GM10248 (cell line): Measurements from ENCODE around the gene FBXO31.

ENCODE experiments used
- CTCF ChIA-PET: fragments of 300-600 bp; sonication (Branson Sonifier 250); formaldehyde crosslinking; extraction: SDS; loops from one replicate; lab custom pipeline; 2021; ENCODE audit warnings: antibody characterized with exemption; lab: Yijun Ruan, JAX
- POLR2A ChIA-PET: fragments of 350-650 bp; sonication (Branson Sonifier 250); formaldehyde crosslinking; extraction: SDS; loops from one replicate; lab custom pipeline; 2020; ENCODE audit warnings: antibody characterized with exemption; lab: Yijun Ruan, JAX
- DNase-seq: peaks from one replicate; pipeline ENCODE4 v3.0.0; 2012; ENCODE audit errors: extremely low spot score
- CTCF ChIP-seq: IDR thresholded peaks from 2 replicates; pipeline ENCODE4 v1.5.1; 2012; ENCODE audit warnings: mild to moderate bottlenecking, low read depth; ENCODE audit errors: extremely low read depth, missing control alignments, control extremely low read depth

FBXO31 gene

DNA sequence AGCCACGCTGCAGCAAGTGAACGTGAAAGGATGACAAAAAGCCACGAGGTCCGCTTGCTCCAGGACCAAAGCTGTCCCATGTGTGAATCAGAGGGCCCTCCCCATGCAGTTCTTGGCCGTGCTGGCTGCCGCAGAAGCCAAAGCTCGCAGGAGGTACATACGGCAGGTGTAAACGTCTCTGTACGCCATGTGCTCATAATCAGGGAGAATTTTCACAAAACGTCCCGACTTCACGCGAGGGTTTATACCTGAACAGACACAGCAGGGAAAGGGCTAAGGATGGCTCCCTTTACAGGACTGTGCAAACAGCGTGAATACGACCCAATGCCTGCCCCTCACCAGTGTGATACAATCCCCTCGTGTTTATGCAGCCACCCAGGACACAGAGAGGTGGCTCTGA lies 25.3 kb downstream of the FBXO31 start:
- POLR2A ChIA-PET, result interaction anchor here (0.5 kb wide), 1 partner anchor 23 kb away, joined by 4 read pairs; no protein-coding TSS in a partner anchor
- CTCF ChIA-PET, result interaction anchor here (1.5 to 1.6 kb wide), 3 partner anchors 9 to 34 kb away, joined by 4 to 7 read pairs (median 6); no protein-coding TSS in a partner anchor
- TF ChIP-seq CTCF, result no peak
- DNase-seq, result no peak

DNA sequence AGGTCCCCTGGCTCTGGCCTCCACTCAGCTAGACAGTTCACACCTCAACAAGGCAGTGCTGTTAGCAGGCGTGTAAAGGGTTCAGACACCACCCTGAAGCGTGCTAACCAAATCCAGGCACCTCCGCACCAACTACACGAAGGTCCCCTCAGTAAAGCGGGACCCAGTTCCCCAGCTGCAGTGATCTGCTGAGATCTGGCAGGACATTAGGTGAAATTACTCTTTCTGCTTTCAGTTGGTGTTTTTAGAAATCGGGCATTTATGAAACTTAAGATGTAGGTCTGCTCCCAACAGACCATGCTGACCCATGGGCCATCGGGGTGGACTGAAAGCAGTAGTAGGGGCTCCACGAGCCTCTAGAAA lies 27.1 kb downstream of the FBXO31 start:
- TF ChIP-seq CTCF, result no peak
- ChIA-PET POLR2A (interaction anchor here (0.6 kb wide), 1 partner anchor 97 kb away, joined by 3 read pairs; no protein-coding TSS in a partner anchor), CTCF (interaction anchor here (1.5 to 1.6 kb wide), 3 partner anchors 14 to 38 kb away, joined by 4 to 6 read pairs (median 5); no protein-coding TSS in a partner anchor)
- DNase-seq, result no peak

DNA sequence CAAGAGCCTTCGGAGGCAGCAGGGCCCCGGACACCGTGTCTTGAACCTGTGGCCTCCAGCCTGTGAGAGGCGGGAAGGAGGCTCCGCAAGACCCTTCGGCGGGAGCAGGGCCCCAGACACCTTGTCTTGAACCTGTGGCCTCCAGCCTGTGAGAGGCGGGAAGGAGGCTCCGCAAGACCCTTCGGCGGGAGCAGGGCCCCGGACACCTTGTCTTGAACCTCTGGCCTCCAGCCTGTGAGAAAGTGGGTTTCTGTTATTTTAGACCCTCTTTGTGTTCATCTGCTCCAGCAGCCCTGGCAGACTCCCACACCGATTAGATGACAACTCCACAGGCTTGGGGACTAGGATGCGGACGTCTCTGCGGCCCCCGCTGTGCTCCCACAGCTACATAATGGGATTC lies 30.0 kb downstream of the FBXO31 start:
- TF ChIP-seq CTCF, result no peak
- ChIA-PET CTCF (no interaction called here), POLR2A (no interaction called here)
- no peak for DNase-seq

DNA sequence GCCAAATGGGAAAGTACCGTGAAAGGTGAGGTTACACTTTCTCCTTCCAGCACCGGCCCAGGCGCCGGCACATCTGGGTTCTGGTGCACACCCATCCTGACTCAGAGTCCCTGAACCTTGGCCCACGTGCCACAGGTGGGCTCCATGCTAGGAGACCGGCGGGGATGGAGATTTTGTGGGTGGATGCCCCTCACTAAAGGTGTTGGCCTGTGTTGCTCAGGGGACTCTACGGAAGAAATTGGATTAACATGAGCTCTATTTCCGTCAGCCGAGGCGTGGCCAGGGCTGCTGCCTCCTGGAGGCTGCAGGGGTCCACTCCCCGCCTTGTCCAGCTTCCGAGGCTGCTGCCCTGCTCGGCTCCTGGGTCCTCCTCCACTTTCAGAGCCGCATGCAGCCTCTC lies 30.8 kb downstream of the FBXO31 start:
- ChIA-PET CTCF (no interaction called here), POLR2A (no interaction called here)
- TF ChIP-seq CTCF, result no peak
- no peak for DNase-seq

- CTCF ChIA-PET, result no interaction called here
- POLR2A ChIA-PET, result no interaction called here
- no peak for DNase-seq
- no peak for TF ChIP-seq CTCF
Observed at GRCh38 chr16:87351320-87351698, 32.3 kb downstream of the FBXO31 start.

DNA sequence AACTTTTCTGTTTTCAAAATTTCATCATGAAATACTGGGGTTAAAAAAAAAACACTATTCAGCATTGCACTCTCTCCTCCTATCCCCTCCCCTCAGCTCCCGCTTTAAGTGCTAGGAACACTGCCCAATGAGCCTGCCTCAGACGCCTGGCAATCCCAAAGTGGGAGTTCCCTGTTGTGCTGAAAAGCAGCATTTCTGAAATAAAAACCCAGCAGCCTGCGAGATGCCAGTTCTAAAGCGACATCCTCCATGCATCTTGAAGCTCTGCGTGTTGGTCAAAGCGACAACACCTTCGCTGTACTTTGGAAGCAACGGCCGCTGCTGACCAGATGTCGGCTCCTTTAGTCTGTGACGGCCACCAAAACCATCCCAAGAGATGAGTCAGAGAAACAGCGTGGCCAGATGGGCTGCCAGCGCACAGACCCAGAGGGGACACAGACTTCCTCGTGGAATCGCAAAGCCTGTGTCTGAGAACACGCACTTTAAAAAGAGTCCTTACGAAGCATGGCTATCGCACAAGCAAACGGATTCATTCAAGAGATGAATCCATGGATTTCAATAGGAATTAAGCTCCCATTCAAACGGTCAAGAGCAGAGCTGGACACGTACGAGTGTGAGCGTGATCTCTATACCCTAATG lies 32.8 kb downstream of the FBXO31 start:
- no peak for DNase-seq
- ChIA-PET POLR2A (no interaction called here), CTCF (interaction anchor here (2.8 kb wide), 1 partner anchor 8 kb away, joined by 7 read pairs; no protein-coding TSS in a partner anchor)
- TF ChIP-seq CTCF, result no peak
